OCI-LY1 (cell line): ENCODE results near the gene DOCK3.

Experiments used
- H2AFZ ChIP-seq: fragments of 200-600 bp; sonication (generic), shearing (Covaris generic); 2 replicates; pipeline ENCODE4 v1.6.0; 2014; ENCODE audit warnings: antibody characterized with exemption, mild to moderate bottlenecking, low read length
- H3F3A ChIP-seq: fragments of 200-600 bp; sonication (generic), shearing (Covaris generic); 2 replicates; pipeline ENCODE4 v1.6.0; 2014; ENCODE audit warnings: mild to moderate bottlenecking, antibody characterized with exemption, low read length, moderate library complexity; ENCODE audit not compliant: insufficient read depth
- H3K27ac ChIP-seq: fragments of 200-600 bp; sonication (generic); 2 replicates; pipeline ENCODE4 v1.5.1; 2014; ENCODE audit warnings: low read length, mixed run types, mild to moderate bottlenecking, low read depth; ENCODE audit not compliant: poor library complexity, severe bottlenecking
- H3K27me3 ChIP-seq: fragments of 200-600 bp; sonication (generic); 2 replicates; pipeline ENCODE4 v1.6.0; 2014; ENCODE audit warnings: antibody characterized with exemption, mild to moderate bottlenecking, low read length, moderate library complexity; ENCODE audit not compliant: insufficient read depth
- H3K36me3 ChIP-seq: fragments of 200-600 bp; sonication (generic); 2 replicates; pipeline ENCODE4 v1.6.1; 2014; ENCODE audit warnings: mild to moderate bottlenecking, antibody characterized with exemption, low read length, moderate library complexity, mixed read lengths; ENCODE audit not compliant: insufficient read depth
- H3K4me1 ChIP-seq: fragments of 200-600 bp; sonication (generic); 2 replicates; pipeline ENCODE4 v1.5.1; 2014; ENCODE audit warnings: mild to moderate bottlenecking, low read length, moderate library complexity; ENCODE audit not compliant: insufficient read depth, severe bottlenecking
- H3K4me2 ChIP-seq: fragments of 200-600 bp; sonication (generic), shearing (Covaris generic); 2 replicates; pipeline ENCODE4 v1.6.1; 2014; ENCODE audit warnings: low read length
- H3K4me3 ChIP-seq: fragments of 200-600 bp; sonication (generic); 2 replicates; pipeline ENCODE4 v1.5.1; 2014; ENCODE audit warnings: low read length, low read depth, mild to moderate bottlenecking, mixed read lengths; ENCODE audit not compliant: poor library complexity, severe bottlenecking
- H3K79me2 ChIP-seq: fragments of 200-600 bp; shearing (Covaris generic); 2 replicates; pipeline ENCODE4 v1.6.1; 2016; ENCODE audit warnings: mixed run types, low read length, mixed read lengths; ENCODE audit not compliant: insufficient read depth
- H3K9ac ChIP-seq: fragments of 200-600 bp; sonication (generic), shearing (Covaris generic); 2 replicates; pipeline ENCODE4 v1.6.1; 2014; ENCODE audit warnings: mild to moderate bottlenecking, low read length, mixed read lengths
- H3K9me2 ChIP-seq: fragments of 200-600 bp; sonication (generic), shearing (Covaris generic); 2 replicates; pipeline ENCODE4 v1.6.1; 2014; ENCODE audit warnings: low read depth, mild to moderate bottlenecking, low read length, mixed read lengths
- H3K9me3 ChIP-seq: fragments of 200-600 bp; shearing (Covaris generic); 2 replicates; pipeline ENCODE4 v1.6.1; 2014; ENCODE audit warnings: low read length, mixed read lengths
- H4K20me1 ChIP-seq: fragments of 200-600 bp; sonication (generic), shearing (Covaris generic); 2 replicates; pipeline ENCODE4 v1.6.0; 2016; ENCODE audit warnings: mild to moderate bottlenecking, low read length; ENCODE audit not compliant: insufficient read depth
- EZH2 ChIP-seq: fragments of 200-600 bp; sonication (generic), shearing (Covaris generic); IDR thresholded peaks from 2 replicates; pipeline ENCODE4 v1.8.0; 2017; ENCODE audit warnings: borderline replicate concordance, mixed run types, mild to moderate bottlenecking, antibody characterized with exemption, low read length, moderate library complexity, mixed read lengths
- TF ChIP-seq, protein P1 (sequence below): fragments of 200-600 bp; sonication (generic), shearing (Covaris generic); IDR thresholded peaks from 2 replicates; pipeline ENCODE4 v1.5.1; 2017; ENCODE audit warnings: mild to moderate bottlenecking, antibody characterized with exemption, low read length, moderate library complexity, mixed read lengths

DOCK3 gene, protein sequence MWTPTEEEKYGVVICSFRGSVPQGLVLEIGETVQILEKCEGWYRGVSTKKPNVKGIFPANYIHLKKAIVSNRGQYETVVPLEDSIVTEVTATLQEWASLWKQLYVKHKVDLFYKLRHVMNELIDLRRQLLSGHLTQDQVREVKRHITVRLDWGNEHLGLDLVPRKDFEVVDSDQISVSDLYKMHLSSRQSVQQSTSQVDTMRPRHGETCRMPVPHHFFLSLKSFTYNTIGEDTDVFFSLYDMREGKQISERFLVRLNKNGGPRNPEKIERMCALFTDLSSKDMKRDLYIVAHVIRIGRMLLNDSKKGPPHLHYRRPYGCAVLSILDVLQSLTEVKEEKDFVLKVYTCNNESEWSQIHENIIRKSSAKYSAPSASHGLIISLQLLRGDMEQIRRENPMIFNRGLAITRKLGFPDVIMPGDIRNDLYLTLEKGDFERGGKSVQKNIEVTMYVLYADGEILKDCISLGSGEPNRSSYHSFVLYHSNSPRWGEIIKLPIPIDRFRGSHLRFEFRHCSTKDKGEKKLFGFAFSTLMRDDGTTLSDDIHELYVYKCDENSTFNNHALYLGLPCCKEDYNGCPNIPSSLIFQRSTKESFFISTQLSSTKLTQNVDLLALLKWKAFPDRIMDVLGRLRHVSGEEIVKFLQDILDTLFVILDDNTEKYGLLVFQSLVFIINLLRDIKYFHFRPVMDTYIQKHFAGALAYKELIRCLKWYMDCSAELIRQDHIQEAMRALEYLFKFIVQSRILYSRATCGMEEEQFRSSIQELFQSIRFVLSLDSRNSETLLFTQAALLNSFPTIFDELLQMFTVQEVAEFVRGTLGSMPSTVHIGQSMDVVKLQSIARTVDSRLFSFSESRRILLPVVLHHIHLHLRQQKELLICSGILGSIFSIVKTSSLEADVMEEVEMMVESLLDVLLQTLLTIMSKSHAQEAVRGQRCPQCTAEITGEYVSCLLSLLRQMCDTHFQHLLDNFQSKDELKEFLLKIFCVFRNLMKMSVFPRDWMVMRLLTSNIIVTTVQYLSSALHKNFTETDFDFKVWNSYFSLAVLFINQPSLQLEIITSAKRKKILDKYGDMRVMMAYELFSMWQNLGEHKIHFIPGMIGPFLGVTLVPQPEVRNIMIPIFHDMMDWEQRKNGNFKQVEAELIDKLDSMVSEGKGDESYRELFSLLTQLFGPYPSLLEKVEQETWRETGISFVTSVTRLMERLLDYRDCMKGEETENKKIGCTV (N-terminal part only)

DNA sequence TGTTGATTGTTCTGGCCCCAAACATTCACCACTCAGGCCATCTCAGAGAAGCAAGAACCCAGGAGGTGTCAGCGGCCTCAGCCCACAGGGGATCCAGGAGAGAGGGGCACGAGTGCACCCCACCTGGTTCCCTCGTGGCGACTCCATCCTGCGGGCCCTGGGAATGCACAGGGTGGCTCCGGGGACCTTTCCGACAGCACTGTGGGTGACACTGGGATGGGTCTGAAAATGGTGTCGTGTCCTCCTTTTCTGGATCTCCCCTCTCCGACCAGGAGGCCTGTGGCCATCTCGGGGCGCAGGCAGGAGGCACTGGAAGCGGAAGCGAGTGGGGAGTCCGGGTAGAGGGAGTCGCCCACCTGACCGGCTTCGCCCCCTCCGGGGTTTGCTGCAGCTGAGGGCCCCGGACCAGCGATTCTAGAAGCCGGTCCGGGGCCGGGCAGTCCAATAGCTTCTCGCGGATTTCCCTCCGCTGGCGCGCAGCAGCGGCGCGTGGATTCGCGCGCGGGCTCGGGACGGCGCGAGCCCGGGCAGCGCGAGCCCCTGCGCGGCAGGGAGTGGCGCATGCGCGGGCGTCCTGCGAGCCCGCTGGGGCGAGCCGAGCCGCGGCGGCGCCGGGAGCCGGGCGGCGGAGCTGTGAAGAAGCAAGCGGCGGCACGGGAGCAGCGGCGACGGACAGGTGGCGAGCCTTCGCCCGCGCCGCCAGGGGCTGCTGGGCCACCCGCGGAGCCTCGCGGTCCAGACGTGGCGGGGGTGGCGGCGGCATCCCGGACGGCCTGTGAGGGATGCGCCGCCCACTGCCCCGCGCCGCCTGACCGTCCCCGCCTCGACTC, at the start of gene DOCK3:
Gene DOCK3, plus strand, starts transcription at position 579 of the 830 bp plus-strand sequence. CDS start 337 bp downstream, outside the sequence.
- Histone ChIP-seq H3K4me1 (peaks cover 5% of the 10 kb centered on the region), H2AFZ (no peak within 1 kb of the TSS), H3K79me2 (no peaks in the 10 kb centered on the region), H3K9me3 (no peaks in the 10 kb centered on the region), H3K27ac (no peak within 1 kb of the TSS), H3K27me3 (no peaks in the 10 kb centered on the region), H3K36me3 (no peaks in the 10 kb centered on the region), H3F3A (no peaks in the 10 kb centered on the region), H3K9ac (no peak within 1 kb of the TSS; the same call in 1 of the 2 replicates), H4K20me1 (no peaks in the 10 kb centered on the region), H3K4me3 (peak within 1 kb of the TSS; percentile 54), H3K4me2 (peak within 1 kb of the TSS; percentile 61), H3K9me2 (no peaks in the 10 kb centered on the region)
- TF ChIP-seq, protein P1, sequence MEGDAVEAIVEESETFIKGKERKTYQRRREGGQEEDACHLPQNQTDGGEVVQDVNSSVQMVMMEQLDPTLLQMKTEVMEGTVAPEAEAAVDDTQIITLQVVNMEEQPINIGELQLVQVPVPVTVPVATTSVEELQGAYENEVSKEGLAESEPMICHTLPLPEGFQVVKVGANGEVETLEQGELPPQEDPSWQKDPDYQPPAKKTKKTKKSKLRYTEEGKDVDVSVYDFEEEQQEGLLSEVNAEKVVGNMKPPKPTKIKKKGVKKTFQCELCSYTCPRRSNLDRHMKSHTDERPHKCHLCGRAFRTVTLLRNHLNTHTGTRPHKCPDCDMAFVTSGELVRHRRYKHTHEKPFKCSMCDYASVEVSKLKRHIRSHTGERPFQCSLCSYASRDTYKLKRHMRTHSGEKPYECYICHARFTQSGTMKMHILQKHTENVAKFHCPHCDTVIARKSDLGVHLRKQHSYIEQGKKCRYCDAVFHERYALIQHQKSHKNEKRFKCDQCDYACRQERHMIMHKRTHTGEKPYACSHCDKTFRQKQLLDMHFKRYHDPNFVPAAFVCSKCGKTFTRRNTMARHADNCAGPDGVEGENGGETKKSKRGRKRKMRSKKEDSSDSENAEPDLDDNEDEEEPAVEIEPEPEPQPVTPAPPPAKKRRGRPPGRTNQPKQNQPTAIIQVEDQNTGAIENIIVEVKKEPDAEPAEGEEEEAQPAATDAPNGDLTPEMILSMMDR, result no peak
- TF ChIP-seq EZH2, result no peak

DNA sequence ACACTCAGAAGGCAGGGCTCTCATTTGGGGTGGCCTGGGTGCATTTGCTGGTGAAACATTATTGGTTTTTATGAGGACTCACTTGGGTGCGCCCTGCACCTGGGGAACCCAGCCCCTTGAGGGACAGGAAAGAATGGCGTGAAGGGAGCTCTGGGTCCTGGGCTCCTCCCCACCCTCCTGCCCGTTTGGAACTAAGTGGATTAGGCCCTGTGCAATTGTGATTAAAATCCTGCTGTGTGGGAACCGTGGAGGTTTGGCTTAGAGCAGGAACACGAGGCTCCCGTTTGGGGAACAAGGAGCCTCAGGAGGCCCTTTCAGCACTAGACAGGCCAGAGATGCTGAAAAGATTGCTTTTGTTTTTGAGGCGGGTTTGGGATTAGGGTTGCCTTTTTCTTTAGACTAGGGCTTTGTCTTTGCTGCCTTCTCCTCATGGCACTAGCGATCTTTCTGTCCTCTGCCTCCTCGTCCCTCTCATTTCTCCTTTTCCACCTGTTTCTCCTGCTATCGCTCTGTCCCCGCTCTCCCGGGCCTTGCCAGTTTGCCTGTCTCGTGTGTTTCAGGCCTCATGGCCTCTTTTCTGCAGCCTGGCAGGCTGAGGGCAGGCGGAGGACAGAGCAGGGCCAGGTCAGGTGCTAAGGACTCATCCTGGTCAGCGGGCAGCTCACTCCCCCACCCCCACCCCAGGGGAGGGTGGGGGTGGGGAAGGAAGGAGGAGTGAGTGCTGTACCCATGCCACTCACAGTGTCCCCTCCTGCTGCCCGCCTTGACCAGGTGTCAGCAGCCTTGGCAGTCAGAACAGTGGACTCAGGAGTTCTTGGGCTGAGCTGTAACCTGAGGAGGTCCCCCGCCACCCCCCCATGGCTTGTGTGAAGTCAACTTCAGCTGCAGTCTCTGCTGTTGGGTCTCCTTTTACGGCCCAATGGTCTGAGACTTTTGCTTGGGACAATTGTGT, 49.2 kb upstream of the DOCK3 start:
- TF ChIP-seq, protein P1, result no peak
- TF ChIP-seq EZH2, result no peak
- Histone ChIP-seq H3K4me2 (no peak overlapping the region), H3F3A (no peaks in the 10 kb centered on the region), H3K27ac (no peak overlapping the region), H3K9ac (no peak overlapping the region), H2AFZ (no peak overlapping the region), H3K27me3 (no peaks in the 10 kb centered on the region), H3K79me2 (no peaks in the 10 kb centered on the region), H3K4me3 (no peak overlapping the region), H3K4me1 (no peaks in the 10 kb centered on the region), H4K20me1 (no peaks in the 10 kb centered on the region), H3K36me3 (no peaks in the 10 kb centered on the region), H3K9me3 (no peaks in the 10 kb centered on the region), H3K9me2 (no peaks in the 10 kb centered on the region)
